ENCODE measurements around the gene NAA25.

The NAA25 gene

GRCh38 chr12:112108202-112109079, at the start of gene NAA25:
TSS of gene NAA25 (minus strand) at chr12:112108783. CDS start at chr12:112108773, 10 bp downstream.
- peak; percentile 85 for DNase-seq

GRCh38 chr12:112153893-112154219, 45.3 kb upstream of the NAA25 start:
- DNase-seq, result no peak

GRCh38 chr12:112153181-112153892, 44.8 kb upstream of the NAA25 start:
- no peak for DNase-seq

- DNase-seq, result no peak
Observed at GRCh38 chr12:112151766-112152541, 43.4 kb upstream of the NAA25 start.

GRCh38 chr12:112149596-112149995, 41.0 kb upstream of the NAA25 start:
- no peak for DNase-seq

- DNase-seq, result peak; percentile 86
Observed at GRCh38 chr12:112148031-112148513, 39.5 kb upstream of the NAA25 start.

GRCh38 chr12:112146123-112146522, 37.5 kb upstream of the NAA25 start:
- no peak for DNase-seq

- DNase-seq, result no peak
Observed at GRCh38 chr12:112140728-112141127, 32.1 kb upstream of the NAA25 start.

GRCh38 chr12:112134731-112135130, 26.1 kb upstream of the NAA25 start:
- no peak for DNase-seq

GRCh38 chr12:112133418-112133817, 24.8 kb upstream of the NAA25 start:
- no peak for DNase-seq

GRCh38 chr12:112131686-112132085, 23.1 kb upstream of the NAA25 start:
- no peak for DNase-seq

GRCh38 chr12:112130441-112130998, 21.9 kb upstream of the NAA25 start:
- peak; percentile 35 for DNase-seq

- DNase-seq, result peak; percentile 41
Observed at GRCh38 chr12:112126911-112127310, 18.3 kb upstream of the NAA25 start.

- DNase-seq, result no peak
Observed at GRCh38 chr12:112126000-112126438, 17.4 kb upstream of the NAA25 start.

GRCh38 chr12:112125250-112125999, 16.8 kb upstream of the NAA25 start, which contains the start of gene TRAFD1:
TSS of gene TRAFD1 (plus strand) at chr12:112125560. CDS start at chr12:112130523, 4,963 bp downstream.
- peak; percentile 96 for DNase-seq

- DNase-seq, result no peak
Observed at GRCh38 chr12:112124918-112125249, 16.3 kb upstream of the NAA25 start.

- DNase-seq, result peak; percentile 63
Observed at GRCh38 chr12:112122823-112123690, 14.5 kb upstream of the NAA25 start.

- peak; percentile 76 for DNase-seq
Observed at GRCh38 chr12:112121780-112122565, 13.4 kb upstream of the NAA25 start.

GRCh38 chr12:112117685-112118084, 9.1 kb upstream of the NAA25 start:
- DNase-seq, result peak; percentile 28
